RCC 7860 (cell line): Measurements from ENCODE around the gene RDH11.
"Not testable (repeated sequence)": the region's sequence is repeated elsewhere in the genome, so short reads cannot be mapped to it uniquely, and the experiment has no call there.

Source experiments
- DNase-seq: peaks from one replicate; pipeline ENCODE4 v3.0.0-alpha.2; 2015; ENCODE audit warnings: low spot score
- FAIRE-seq: peaks from 2 replicates; lab custom pipeline; 2012; peaks lifted over from hg19 to GRCh38; lab: Jason Lieb, UNC

The RDH11 gene, protein sequence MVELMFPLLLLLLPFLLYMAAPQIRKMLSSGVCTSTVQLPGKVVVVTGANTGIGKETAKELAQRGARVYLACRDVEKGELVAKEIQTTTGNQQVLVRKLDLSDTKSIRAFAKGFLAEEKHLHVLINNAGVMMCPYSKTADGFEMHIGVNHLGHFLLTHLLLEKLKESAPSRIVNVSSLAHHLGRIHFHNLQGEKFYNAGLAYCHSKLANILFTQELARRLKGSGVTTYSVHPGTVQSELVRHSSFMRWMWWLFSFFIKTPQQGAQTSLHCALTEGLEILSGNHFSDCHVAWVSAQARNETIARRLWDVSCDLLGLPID

DNA sequence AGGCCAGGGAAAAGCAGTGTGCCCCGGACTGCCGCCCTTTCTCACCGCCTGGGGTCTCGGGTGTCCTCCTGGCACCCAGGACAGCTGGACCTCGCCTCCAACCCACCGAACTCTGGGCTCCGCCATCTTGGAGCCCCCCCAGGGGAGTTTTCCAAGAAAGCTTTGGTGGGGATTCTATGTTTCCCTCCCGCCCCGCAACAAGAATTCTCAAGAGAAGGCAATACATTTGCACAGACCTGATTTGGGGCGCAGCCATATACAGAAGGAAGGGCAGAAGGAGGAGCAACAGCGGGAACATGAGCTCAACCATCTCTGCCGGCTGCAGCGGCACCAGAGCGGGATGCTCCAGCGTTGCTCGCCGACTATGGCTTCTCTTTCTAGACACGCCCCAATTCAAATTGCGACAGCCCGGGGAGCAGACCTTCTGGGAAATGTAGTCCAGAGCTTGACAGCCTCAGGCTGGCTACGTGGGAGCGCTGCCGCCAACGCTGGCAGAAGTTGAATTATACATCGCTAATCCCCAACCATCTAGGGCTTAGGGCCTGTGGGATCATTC is at the start of gene RDH11:
TSS of gene RDH11 (minus strand) at position 371 of the 556 bp plus-strand sequence. CDS start at position 310, 61 bp downstream.
- DNase-seq: peak; percentile 70
- no peak for FAIRE-seq

DNA sequence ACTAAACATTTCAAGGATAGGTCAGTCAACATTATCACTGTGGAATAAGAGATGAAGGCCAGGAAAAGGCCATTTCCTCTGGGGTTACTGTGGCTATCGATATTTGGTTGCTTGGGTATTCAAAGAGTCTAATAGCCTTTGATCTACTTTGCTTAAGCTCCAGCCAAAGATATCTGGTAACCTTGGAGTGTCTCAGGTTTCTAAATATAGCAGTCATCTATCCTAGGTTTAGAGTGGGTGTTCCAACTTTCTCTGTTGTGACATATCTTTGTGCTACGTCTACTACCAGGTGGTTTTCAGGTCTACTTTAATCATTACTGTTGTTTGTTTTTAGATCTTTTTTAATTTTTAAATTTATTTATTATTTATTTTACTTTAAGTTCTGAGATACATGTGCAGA is 48.5 kb upstream of the RDH11 start:
- FAIRE-seq (no peak), DNase-seq (no peak)

DNA sequence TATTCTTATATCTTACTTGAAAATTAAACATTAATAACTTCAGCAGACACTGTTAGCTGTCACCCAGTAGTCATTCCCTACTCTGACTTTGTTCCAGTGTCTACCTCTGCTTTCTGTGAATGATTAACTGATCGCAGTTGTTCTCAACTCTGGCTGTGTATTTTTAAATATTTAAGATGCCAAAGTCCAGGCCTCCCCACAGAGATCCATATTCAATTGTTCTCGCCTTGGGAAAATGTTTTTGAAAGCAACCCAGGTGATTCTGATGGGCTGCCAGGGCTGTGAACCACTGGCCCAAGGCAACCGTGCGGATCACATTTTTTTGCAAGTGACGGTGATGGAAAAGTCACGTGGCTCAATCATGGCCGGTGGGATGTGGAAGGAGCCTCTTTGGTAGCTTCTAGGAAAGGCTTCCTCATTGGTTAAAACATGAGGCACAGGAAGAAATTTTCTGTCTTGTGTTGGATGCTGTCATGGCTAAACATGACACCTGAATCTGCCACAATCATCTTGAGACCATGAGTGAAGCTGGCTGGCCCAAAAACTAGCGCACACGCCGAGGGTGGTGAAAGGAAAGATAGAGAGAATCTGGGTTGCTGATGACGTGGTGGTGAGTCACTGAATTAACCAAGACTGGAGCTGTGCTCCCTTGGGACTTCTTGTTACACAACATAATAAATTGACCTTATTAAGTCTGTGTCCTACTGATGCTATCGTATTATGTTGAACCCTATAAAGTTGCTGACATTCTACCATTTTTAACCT is 43.4 kb upstream of the RDH11 start:
- peak; percentile 77 for FAIRE-seq
- peak; percentile 67 for DNase-seq

DNA sequence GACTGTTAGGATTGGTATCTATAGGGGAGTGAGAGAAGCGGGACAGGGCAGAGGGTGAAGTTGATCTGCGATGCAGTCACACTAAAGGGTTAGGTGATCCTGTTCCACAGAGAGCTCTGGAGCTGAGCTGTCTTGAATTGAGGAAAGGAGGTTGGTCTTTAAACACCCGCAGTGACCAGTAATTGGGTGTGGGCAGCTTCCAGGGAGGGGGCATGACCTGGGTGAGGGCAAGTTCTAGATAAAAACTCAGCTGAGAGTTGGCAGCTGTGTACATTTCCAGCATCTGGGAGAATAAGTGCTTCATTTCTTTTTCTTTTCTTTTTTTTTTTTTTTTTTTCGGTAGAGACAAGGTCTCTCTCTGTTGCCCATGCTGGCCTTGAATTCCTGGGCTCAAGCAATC is 41.2 kb upstream of the RDH11 start:
- FAIRE-seq (no peak), DNase-seq (no peak)

DNA sequence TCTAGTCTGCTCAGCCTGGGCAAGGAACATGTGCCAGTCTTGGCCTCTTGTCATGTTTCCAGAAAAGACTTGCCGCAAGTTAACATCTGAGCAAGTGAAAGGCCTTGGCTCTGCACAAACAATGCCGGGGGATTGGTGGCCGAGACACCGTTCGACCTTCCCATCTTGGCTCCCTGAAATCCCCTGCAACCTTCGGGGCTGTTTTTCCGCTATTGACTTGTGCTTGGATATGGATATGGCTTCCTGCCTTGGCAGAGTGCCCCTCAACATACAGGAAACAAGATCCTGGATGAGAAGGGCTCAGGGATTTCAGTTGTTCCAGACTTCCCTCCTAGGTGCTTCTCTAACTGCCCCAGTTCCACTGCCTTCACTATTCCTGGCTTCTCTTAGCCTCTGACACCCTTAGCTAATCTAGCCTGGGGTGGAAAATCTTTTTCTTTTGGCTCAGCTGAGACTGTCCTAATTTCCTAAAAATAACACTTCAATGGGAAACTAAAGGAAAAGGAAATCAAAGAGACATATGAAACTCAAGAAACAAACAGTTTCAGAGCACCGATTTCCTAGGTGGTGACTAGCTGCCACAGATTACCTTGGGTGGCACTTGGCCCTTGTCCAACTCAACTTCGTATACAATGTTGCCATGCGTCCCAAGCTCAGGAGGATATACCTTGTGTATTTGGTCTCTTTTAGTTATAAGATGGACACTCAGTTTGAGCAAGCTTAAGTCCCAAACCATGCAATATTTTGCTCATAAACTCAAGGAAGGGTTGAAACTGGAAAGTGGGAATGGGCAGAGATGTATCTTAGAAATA is 40.0 kb upstream of the RDH11 start:
- DNase-seq: no peak
- no peak for FAIRE-seq

DNA sequence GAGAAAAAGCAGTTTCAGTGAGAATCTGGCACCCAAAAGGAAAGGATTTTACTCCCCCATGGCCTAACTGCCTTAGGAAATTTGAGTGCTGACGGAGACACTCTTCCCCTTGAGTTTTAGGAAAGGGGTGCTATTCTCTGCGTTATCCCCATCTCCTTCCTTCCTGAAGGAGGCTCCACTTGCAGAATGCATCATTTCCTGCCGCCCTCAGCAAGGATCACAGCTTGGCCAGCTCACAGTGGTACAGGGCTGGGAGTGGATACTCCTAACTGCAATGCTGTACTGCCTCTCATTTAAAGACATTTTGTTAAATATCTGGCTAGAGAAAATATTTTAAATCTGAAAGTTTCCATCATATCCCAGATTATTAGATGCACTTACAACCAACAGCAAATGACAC is 39.1 kb upstream of the RDH11 start:
- FAIRE-seq (no peak), DNase-seq (no peak)

DNA sequence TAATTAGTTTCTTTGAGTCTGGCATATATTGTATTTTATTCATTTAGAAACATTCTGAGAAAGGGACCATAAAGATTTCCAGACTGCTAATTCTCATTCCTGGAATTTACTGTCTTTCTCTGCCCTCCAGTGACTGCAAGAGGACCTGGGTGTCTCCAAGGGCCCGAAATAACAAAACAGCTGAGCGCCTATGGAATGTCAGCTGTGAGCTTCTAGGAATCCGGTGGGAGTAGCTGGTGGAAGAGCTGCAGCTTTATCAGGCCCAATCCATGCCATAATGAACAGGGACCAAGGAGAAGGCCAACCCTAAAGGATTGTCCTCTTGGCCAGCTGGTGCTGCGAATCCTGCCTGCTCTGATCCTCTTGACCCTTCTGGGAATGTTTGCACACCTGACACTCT is 38.1 kb upstream of the RDH11 start:
- FAIRE-seq: no peak
- DNase-seq: no peak

DNA sequence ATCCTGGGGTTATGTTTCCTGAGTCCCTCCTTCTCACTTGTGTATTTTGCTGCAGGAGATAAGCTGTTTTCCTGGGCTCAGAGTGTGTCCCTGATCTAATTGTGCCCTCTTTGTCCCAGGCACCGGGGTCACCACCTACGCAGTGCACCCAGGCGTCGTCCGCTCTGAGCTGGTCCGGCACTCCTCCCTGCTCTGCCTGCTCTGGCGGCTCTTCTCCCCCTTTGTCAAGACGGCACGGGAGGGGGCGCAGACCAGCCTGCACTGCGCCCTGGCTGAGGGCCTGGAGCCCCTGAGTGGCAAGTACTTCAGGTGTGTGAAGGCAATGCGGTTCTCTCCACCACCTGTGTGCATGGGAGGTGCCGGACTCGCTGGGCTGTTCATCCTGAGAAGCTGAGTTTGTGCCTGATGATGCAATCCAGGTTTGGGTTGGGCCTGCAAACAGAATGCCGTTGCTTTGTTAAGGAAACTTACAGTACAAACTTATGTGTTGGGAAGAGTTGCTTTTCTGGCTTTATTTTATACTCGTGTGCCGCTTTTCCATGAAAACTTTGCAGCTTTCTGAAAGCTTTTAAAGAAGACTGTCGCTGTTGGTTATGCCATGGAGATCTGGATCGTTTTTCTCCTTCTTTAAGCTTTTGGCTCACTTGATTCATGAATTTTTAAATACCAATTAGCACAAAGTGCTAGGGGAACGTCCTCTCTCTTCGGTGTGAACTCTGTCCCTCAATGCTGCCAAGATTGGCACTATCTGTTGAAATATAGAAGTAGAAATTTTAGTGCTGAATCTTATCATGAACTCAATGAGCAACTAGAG is 33.7 kb upstream of the RDH11 start:
- no peak for DNase-seq
- FAIRE-seq: no peak

DNA sequence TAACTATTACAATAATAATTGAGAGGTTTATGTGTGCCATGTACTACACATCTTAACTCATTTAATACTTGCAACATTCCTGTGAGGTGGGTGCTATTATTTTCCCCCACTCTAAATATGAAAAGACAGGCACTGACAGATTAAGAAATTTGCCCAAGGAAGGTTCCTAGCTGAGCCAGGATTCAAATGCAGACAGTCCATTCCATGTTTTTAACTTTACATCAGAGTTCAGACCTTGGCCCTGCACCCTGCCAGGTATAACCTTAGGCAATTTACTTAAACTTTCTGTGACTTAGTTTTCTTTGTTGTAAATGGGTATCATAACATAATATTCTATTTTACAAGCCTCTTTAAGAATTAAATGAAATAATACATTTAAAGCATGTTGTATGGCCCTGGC is 32.7 kb upstream of the RDH11 start:
- no peak for FAIRE-seq
- no peak for DNase-seq

DNA sequence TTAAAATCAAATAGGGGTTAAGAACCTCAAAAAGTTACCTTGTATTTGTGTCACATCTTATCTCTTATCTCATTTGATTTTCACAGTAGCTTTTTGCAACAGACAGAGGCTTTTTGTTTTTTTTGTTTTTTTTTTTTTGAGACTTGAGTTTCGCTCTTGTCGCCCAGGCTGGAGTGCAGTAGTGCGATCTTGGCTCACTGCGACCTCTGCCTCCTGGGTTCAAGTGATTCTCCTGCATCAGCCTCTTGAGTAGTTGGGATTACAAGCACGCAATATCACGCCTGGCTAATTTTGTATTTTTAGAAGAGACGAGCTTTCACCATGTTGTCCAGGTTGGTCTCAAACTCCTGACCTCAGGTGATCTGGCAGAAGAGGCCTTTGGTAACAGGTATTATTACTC is 31.8 kb upstream of the RDH11 start:
- FAIRE-seq: no peak

DNA sequence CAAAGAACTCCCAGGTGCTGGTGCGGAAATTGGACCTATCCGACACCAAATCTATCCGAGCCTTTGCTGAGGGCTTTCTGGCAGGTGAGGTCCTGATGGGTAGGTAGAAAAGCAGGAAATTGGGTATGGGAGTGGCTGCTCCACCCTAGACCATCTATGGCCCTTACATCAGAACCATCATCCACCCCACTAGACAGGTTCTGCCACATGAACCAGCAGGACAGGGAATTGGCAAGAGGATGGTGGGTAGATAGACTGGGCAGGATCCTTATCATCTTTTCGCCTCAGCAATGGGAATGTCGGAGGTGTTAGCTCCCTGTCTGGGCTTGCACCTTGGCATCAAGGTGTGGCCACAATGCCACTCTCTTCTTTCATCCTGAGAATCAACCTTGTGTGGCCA is 29.6 kb upstream of the RDH11 start:
- DNase-seq (no peak), FAIRE-seq (no peak)

More for the DNA sequence above, 31.8 kb upstream of the RDH11 start:
- DNase-seq: no peak

DNA sequence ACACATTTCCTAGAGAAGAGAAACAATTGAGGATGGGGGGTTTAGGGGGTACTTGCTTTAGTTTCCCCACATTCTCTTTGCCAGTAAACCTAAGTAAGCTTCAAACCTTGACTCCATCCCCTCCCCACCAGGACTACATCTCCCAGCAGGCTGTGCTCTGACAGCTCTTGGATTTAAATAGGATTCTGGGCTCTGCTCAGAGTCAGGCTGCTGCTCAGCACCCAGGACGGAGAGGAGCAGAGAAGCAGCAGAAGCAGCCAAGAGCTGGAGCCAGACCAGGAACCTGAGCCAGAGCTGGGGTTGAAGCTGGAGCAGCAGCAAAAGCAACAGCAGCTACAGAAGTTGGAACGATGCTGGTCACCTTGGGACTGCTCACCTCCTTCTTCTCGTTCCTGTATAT is 26.7 kb upstream of the RDH11 start:
- DNase-seq (no peak), FAIRE-seq (no peak)

DNA sequence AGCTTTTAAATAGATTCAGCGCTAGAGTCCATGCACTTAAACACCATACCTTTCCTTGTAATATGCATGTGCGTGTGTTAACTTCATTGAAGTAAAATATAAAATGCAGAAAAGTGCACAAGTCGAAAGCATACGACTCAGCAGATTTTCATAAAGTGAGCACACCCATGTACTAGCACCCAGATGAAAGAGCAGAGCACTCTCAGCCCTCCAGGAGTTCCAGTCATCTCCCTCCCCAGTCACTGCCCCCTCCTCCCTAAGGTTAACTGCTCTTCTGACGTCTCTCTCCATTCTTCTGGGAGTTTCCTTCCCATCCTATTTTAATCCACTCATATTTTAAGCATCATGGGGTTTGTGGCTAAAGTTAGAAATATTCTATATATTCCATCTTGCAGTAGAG is 26.3 kb upstream of the RDH11 start:
- no peak for DNase-seq
- FAIRE-seq: no peak

DNA sequence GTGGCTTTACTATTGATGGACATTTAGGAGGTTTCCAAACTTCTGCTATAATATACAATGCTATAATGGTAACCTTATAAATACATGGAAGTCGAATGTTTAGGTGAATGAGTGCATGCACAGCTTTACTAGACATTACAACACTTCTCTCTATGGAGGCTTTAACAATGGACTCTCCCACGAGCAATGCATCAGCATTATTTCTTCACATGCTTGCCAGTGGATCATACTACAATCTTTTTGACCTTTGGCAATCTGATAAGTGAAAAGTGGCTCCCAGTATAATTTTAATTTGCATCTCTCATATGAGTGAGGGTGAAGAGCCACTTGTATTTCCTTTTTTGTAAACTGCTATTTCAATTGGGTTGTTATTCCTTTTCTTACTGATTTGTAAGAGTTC is 24.3 kb upstream of the RDH11 start:
- no peak for FAIRE-seq
- DNase-seq: no peak

DNA sequence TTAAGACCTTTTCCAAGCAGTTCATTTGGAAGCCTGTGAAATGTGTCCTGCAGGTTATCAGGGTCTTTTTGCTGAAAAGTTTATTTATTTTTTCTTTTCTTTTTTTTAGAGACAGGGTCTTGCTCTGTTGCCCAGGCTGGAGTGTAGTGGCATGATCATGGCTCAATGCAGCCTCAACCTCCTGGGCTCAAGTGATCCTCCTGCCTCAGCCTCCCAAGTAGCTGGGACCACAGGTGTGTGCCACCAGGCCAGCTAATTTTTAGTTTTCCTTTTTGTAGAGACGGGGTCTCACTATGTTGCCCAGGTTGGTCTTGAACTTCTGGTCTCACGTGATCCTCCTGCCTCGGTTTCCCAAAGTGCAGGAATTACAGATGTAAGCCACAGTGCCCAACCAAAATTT is 23.8 kb upstream of the RDH11 start:
- FAIRE-seq, DNase-seq: not testable (repeated sequence)

DNA sequence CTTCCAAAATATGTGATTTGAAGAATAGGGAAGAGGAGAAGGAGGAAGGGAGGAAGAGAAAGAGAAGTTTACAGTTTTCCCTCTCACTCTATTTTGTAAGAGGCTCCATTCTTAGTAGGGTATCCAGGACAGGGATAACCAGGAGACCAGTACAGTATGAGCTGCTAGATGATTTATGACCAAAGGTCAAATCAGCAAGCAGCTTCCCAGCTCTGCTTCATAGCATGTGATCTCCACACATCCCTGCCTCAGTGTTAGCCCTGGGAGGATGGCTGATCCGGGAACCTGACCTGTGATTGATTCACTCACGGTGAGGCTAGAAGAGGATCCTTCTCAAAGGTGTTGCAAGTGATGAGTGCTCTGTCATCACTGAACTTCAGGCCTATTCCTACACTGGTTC is 22.7 kb upstream of the RDH11 start:
- DNase-seq (no peak), FAIRE-seq (no peak)

DNA sequence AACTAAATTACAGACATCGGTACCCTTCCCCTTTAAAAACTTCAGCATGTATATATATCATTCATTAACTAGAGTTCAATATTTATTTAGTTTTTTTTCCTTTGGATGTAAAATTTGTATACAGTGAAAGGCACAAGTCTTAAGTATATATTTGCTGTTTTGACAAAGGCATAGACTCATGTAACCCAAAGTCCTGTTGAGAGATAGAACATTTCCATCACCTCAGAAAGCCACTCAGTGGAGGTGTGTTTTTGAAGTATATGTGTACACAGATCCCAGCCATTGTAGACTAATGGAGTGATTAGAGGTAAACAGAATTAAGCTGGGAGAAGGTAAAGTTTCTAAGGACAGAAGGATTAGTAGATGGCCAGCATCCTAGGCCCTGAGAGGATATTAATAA is 21.5 kb upstream of the RDH11 start:
- FAIRE-seq: no peak

DNA sequence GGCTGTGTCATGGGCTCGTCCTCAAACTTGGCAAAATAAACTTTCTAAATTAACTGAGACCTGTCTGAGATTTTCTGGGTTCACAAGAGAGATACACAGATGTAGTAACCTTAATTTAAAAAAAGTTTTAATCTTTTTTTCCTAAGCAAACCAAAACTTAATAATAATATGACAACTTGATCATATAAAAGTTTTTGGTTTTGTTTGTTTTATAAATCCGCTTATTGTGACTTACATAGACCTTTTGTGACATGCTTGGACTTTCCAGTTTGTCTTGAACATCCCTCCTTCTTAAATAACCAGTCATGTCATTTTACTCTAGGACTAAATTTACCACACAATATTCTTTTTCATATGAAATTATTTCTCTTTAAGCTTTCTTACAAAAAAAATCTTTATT is 14.6 kb upstream of the RDH11 start:
- DNase-seq: no peak
- no peak for FAIRE-seq

More for the DNA sequence above, 21.5 kb upstream of the RDH11 start:
- DNase-seq: no peak

DNA sequence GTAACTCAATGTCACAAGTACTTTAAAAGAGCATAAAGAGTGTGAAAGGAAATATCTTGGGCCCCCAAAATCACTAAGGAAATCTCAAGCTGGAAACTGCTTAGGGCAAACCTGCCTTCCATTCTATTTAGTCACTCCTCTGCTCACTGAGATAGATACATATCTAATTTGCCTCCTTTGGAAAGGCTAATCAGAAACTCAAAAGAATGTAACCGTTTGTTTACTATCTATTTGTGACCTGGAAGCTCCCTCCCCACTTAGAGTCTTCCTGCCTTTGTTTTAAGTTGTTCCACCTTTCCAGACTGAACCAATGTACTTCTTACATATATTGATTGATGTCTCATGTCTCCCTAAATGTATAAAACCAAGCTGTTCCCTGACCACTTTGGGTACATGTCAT is 14.2 kb upstream of the RDH11 start:
- FAIRE-seq, DNase-seq: not testable (repeated sequence)

DNA sequence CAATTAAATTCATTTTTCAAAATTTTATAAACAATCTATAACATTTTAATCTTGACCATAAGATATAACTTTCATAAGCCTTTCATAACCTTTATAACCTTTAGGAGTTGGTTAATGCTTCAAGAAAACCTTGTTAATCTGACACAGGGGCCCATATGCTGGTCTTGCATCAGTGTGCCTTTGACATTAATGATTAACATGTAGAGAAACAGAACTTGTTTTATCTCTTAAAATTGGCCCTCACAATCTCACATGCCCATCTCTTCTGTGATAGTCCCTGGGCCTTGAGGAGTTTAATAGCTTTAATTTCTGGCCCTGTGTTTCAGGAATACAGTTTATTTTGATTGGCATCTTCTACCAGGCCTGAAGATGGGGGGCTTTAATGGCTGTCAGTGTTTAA is 13.8 kb upstream of the RDH11 start:
- FAIRE-seq, DNase-seq: not testable (repeated sequence)
